Activated T-cell treated with anti-CD3 and anti-CD28 coated beads, Interleukin-2, amount 50 U/mL, for 4 hours (primary cell): Measurements from ENCODE around the gene GPS2. TPM values are rescaled to one million over a fixed set of nuclear protein-coding genes. Genes with fewer than 3 reads are reported as not detected.
"Not testable (repeated sequence)": the region's sequence is repeated elsewhere in the genome, so short reads cannot be mapped to it uniquely, and the experiment has no call there.

ENCODE experiments used
- ATAC-seq, 2 donors: fragments of 200-7000 bp; cut with Tn5 transposase; one replicate each; pipeline ENCODE4 v1.10.0; 2021
- DNase-seq: peaks from one replicate; pipeline ENCODE4 v3.0.0-alpha.2; 2020
- H3K27me3 Mint-ChIP-seq: one replicate; pipeline ENCODE4 v1.8.0; 2021; ENCODE audit warnings: low read depth, mixed read lengths
- H3K36me3 Mint-ChIP-seq: one replicate; pipeline ENCODE4 v1.8.0; 2022; ENCODE audit warnings: mixed read lengths; ENCODE audit not compliant: insufficient read depth
- H3K4me1 Mint-ChIP-seq: one replicate; pipeline ENCODE4 v1.8.0; 2021; ENCODE audit warnings: low read depth, mixed read lengths
- H3K4me3 Mint-ChIP-seq: one replicate; pipeline ENCODE4 v1.8.0; 2021; ENCODE audit warnings: mild to moderate bottlenecking, moderate library complexity, mixed read lengths
- H3K9me3 Mint-ChIP-seq: one replicate; pipeline ENCODE4 v1.8.0; 2021; ENCODE audit warnings: mixed read lengths
- total RNA-seq, 3 donors: library from RNA; stranded (reverse); gene quantifications; one replicate each; pipeline ENCODE4 v1.2.1, GENCODE V29; 2021

GPS2 gene
- total RNA-seq, 3 donors from 2014 or later = 80.6 to 92.8 (median 87.1) TPM

DNA sequence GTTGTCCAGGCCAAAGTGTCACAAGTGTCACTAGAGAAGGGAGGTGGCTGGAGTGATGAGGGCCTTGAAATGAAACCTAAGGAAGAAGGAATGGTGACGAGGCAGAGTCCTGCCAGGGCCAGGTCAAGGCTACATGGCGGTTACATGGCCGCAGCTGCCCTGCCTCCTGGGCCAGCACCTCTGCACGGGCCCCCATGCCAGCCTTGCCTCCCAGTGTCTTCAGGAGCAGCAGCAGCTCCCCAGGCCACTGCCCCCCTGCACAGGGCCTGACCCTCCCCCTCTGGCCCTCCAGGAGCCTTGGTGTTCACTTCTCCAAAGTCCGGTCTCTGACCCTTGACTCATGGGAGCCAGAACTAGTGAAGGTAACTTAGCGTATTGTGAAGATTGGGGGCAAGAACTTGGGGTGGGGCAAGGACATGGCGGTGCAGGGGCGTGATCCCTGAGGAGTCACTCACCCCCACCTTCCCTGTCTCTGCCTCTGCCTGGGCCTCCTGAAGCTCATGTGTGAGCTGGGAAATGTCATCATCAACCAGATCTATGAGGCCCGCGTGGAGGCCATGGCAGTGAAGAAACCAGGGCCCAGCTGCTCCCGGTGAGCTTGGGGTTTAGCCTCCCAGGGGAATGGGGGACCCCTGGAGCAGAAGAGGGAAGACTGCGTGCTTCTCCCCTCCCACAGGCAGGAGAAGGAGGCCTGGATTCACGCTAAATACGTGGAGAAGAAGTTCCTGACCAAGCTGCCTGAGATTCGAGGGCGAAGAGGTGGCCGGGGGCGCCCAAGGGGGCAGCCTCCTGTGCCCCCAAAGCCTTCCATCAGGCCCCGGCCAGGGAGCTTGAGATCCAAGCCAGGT lies 32.7 kb upstream of the GPS2 start:
- Mint-ChIP-seq H3K36me3 (peaks cover 16% of the 10 kb centered on the region), H3K4me1 (peaks cover 17% of the 10 kb centered on the region), H3K4me3 (no peak overlapping the region), H3K27me3 (no peaks in the 10 kb centered on the region), H3K9me3 (no peaks in the 10 kb centered on the region)
- DNase-seq (no peak), ATAC-seq (no peak)

DNA sequence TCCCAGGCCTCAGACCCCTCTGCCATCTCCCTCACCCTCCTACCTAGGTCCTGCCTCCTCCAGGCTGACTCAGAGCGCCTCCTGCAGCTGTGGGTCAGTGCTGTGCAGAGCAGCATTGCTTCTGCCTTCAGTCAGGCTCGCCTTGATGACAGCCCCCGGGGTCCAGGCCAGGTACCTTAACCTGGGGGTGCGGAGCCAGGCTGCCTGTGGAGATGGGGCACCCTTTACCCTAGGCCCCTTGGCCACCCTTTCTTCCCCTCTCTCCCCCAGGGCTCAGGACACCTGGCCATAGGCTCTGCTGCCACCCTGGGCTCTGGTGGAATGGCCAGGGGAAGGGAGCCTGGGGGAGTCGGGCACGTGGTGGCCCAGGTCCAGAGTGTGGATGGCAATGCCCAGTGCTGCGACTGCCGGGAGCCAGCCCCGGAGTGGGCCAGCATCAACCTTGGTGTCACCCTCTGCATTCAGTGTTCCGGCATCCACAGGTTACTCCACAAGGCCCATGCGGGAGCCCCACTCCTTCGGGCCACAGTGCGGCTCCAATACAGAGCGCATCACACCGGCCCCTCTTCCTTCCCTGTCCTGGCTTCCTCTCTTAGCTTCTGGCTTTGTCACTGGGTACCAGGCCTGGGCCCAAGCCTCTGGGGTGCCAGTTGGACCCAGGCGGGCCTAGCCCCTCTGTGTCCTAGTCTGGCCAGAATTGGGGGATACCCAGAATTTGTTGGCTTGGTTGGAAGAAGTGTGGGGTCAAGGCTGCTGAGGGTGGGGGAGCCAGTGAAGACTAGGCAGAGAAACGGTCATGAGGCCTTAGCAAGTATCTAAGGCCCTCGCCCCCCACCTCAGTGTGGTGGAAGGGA lies 31.8 kb upstream of the GPS2 start:
- Mint-ChIP-seq H3K9me3 (no peaks in the 10 kb centered on the region), H3K4me1 (peaks cover 11% of the 10 kb centered on the region), H3K27me3 (no peaks in the 10 kb centered on the region), H3K4me3 (no peak overlapping the region), H3K36me3 (peaks cover 16% of the 10 kb centered on the region)
- ATAC-seq = no peak
- no peak for DNase-seq

DNA sequence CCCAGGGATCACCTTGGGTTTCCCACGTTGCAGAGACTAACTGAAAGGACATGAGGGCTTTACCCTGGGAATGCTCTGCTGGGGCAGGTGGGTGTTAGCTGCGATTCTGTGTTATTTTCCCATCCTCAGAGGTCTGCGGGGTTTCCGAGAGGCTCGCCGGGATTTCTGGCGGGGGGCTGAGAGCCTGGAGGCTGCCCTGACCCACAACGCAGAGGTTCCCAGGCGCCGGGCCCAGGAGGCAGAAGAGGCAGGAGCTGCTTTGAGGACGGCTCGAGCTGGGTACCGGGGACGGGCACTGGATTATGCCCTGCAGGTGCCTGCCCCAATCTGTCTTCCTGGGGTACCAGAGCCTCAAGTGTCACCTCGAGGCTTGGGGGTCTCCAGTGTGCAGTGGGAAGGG lies 28.1 kb upstream of the GPS2 start:
- Mint-ChIP-seq H3K9me3 (no peaks in the 10 kb centered on the region), H3K4me1 (peaks cover 13% of the 10 kb centered on the region), H3K4me3 (no peak overlapping the region), H3K36me3 (peaks cover 20% of the 10 kb centered on the region), H3K27me3 (no peaks in the 10 kb centered on the region)
- DNase-seq = no peak
- ATAC-seq = no peak

DNA sequence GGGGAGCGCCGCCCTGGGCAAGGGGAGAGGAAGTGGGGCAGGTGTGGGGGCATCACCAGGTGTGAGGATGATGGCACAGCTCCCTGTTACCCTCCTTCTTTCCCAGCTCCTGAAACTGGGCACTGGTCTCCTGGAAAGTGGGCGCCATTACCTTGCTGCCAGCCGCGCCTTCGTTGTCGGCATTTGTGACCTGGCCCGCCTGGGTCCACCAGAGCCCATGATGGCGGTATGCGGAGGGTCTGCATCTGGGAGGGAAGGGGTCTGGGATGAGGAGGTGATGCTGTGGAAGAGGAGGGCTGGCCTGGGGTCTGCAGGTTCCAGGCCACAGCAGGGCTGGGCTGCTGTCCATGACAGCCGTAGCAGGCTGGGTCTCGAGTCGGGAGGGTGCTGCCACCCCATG lies 26.7 kb upstream of the GPS2 start:
- no peak overlapping the region for H3K4me3 Mint-ChIP-seq
- peaks cover 15% of the 10 kb centered on the region for H3K36me3 Mint-ChIP-seq
- ATAC-seq (no peak), DNase-seq (no peak)
- H3K4me1 Mint-ChIP-seq = peaks cover 25% of the 10 kb centered on the region
- no peaks in the 10 kb centered on the region for H3K9me3 Mint-ChIP-seq
- H3K27me3 Mint-ChIP-seq = no peaks in the 10 kb centered on the region

DNA sequence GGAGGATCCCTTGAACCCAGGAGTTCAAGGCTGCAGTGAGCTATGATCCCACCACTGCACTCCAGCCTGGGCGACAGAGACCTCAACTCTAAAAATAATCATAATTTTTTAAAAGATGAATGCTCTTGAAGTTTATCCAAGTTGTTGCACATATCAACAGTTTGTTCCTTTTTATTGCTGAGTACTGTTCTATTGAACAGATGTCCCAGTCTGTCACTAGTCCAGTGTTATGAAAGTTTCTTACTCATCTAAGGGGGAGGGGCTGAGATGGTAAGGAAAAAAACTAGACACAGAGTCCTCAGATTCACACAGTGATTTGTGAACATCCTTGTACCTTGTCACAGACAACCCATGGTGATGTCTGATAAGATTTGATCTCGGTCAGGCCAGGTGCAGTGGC lies 25.0 kb upstream of the GPS2 start:
- Mint-ChIP-seq H3K4me1 (peaks cover 36% of the 10 kb centered on the region), H3K27me3 (no peaks in the 10 kb centered on the region), H3K4me3 (no peak overlapping the region), H3K36me3 (peaks cover 15% of the 10 kb centered on the region), H3K9me3 (no peaks in the 10 kb centered on the region)
- DNase-seq (no peak), ATAC-seq (no peak)

DNA sequence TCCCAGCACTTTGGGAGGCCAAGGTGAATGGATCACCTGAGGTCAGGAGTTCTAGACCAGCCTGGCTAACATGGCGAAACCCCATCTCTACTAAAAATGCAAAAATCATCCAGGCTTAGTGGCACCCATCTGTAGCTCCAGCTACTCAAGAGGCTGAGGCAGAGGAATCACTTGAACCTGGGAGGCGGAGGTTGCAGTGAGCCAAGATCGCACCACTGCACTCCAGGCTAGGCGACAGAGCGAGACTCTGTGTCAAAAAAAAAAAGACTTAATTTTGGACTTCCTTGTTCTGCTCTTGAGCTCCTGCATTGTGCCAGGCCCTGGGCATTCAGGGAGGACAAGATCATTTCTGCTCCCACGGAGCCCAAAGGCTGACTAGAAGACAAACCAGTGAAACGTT lies 22.4 kb upstream of the GPS2 start:
- H3K9me3 Mint-ChIP-seq, DNase-seq: not testable (repeated sequence)
- H3K4me1 Mint-ChIP-seq = peaks cover 48% of the 10 kb centered on the region

DNA sequence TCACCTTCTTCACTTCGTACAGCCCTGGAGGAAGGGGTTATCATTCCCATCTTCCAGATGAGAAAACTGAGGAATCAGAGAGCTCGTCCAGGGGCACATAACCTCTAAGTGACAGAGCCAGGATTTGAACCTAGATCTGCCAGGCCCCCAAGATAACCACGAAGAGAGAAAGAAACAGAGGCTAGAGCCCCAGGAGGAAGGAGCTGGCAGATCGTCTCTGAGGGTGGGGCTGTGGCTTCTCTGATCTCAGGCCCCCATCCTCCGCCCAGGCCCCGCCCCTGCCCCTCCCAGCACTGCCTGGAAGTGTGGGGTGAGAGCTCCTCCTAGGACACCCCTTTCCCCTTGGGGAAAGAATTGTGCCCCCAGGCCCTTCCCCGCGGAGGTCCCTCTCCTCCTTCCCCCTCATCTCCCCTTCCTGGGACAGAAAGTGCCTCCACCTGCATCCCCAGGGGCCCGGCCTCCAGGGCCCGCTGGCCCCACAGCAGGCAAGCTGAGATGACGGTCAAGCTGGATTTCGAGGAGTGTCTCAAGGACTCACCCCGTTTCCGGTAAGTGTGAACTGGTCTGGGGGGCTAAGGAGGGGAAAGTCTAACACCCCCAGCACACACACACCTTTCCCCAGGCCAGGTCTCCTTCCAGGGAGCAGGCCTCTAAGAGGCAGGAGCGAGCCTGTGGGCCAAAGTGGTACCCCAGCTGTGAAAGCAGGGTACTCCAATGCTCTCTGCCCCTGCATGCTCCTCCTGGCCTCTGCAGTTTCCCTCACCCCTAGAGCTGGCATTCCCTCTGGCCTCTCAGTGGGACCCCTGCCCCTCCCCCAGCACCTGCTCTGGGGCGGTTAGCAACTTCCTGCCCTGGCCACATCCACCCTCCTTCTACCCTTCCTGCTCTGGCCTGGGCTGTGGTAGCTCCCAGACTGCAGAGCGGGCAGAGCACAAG lies 21.3 kb upstream of the GPS2 start, which contains the start of gene ACAP1:
ACAP1 (plus strand) TSS at position 290 of the 936 bp plus-strand sequence; CDS start at position 496, 206 bp downstream.
- Mint-ChIP-seq H3K27me3 (no peaks in the 10 kb centered on the region), H3K36me3 (peaks cover 9% of the 10 kb centered on the region), H3K4me3 (peak within 1 kb of the TSS; percentile 89), H3K9me3 (no peaks in the 10 kb centered on the region), H3K4me1 (peaks cover 53% of the 10 kb centered on the region)
- peak; percentile 81 for DNase-seq
- peak; percentile 96 for ATAC-seq

More for the DNA sequence above, 22.4 kb upstream of the GPS2 start:
- ATAC-seq, H3K27me3 Mint-ChIP-seq, H3K36me3 Mint-ChIP-seq: not testable (repeated sequence)
- peak overlapping the region; percentile 89 for H3K4me3 Mint-ChIP-seq

DNA sequence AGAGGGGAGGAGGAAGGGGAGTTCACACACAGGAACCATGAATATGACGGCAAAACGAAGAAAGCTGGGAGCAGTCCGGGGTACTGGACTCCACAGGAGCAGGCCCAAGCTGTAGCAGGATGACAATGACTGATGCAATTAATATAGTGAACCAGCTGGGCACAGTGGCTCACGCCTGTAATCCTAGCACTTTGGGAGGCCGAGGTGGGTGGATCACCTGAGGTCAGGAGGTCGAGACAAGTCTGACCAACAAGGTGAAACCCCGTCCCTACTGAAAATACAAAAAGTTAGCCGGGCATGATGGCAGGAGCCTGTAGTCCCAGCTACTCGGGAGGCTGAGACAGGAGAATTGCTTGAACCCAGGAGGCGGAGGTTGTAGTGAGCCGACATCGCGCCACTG lies 20.6 kb upstream of the GPS2 start:
- not testable (repeated sequence) for H3K36me3 Mint-ChIP-seq, H3K27me3 Mint-ChIP-seq, DNase-seq, H3K9me3 Mint-ChIP-seq, ATAC-seq
- Mint-ChIP-seq H3K4me1 (peaks cover 54% of the 10 kb centered on the region), H3K4me3 (peak overlapping the region; percentile 89)

DNA sequence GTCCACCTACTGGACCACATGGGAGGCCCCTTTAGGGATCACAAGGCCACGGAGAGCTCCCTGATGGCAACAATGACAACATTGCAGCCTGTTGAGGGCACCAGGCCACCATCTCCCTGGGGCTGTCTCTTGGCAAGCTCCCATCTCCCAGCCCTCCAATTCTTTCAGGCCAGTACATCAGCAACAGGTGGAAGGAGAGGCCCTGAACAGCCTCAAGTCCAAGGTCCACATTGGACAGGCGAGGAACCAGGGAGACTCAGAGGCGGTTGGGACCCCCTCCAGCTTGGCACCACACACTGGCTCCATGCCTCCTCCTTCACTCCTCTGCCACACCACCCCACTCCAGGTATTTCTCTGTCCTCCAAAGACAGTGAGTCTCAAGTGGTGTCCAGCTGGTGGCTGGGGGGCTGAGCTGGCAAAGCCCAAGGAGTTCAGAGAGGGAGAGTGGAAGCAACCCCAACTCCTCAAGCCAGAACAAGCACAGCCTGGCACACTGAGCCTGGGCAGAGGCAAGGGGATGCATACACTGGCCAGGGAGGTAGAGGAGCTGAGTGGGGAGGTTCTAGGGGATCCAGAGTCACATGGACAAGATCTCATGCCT lies 19.9 kb upstream of the GPS2 start:
- no peak for ATAC-seq
- H3K9me3 Mint-ChIP-seq = no peaks in the 10 kb centered on the region
- peak overlapping the region; percentile 89 for H3K4me3 Mint-ChIP-seq
- DNase-seq = no peak
- H3K36me3 Mint-ChIP-seq = peaks cover 5% of the 10 kb centered on the region
- peaks cover 55% of the 10 kb centered on the region for H3K4me1 Mint-ChIP-seq
- no peaks in the 10 kb centered on the region for H3K27me3 Mint-ChIP-seq

DNA sequence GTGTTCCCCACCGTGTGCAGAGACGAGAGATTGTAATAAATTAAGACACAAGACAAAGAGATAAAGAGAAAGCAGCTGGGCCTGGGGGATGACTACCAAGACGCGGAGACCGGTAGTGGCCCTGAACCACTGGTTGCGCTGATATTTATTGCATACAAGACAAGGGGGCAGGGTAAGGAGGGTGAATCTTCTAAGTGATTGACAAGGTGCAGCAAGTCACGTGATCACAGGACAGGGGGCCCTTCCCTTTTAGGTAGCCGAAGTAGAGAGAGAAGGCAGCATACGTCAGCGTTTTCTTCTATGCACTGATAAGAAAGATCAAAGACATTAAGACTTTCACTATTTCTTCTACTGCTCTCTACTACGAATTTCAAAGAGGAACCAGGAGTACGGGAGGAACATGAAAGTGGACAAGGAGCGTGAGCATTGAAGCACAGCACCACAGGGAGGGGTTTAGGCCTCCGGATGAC lies 17.5 kb upstream of the GPS2 start:
- not testable (repeated sequence) for ATAC-seq, H3K27me3 Mint-ChIP-seq, DNase-seq, H3K36me3 Mint-ChIP-seq, H3K9me3 Mint-ChIP-seq
- H3K4me3 Mint-ChIP-seq = peak overlapping the region; percentile 45
- H3K4me1 Mint-ChIP-seq = peaks cover 62% of the 10 kb centered on the region

DNA sequence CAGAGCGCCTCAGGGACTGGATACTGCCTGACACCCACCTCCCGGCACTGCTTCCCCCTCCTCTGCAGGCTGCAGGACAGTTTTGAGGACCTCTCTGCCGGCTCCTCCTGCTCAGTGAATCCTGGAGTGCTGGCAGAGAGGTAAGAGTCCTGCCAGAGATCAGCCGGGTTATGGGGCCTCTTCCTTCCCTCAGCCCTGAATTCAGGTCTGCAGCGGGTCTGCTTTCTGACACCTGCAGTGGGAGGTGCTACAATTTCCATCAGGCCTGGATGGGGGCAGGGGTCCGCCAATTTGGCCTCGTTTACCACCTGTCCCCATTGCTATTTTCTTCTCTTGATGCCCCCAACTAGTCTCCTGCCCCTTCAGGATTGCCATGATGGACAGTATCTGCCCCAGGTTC lies 17.0 kb upstream of the GPS2 start:
- H3K36me3 Mint-ChIP-seq = no peaks in the 10 kb centered on the region
- H3K9me3 Mint-ChIP-seq = no peaks in the 10 kb centered on the region
- ATAC-seq (no peak), DNase-seq (no peak)
- no peaks in the 10 kb centered on the region for H3K27me3 Mint-ChIP-seq
- no peak overlapping the region for H3K4me3 Mint-ChIP-seq
- H3K4me1 Mint-ChIP-seq = peaks cover 58% of the 10 kb centered on the region

DNA sequence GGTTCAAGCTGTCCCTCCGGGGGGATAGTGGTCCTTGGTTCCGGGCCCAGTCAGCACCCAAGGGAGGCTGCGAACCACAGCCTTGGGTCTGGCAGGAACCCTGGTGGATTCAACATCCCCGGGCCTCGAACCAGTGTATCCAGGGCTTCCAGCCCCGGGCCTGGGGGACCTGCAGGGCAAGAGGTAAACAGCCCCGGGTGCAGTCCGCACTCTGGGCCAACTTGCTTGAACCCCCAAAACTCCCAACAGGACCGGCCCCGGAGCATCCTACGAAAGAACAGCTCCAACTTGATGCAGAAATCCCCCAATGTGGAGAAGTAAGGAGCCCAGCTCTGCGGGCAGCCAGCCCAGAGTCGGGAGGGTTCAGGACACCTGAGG lies 15.5 kb upstream of the GPS2 start:
- peak overlapping the region; percentile 38 for H3K4me3 Mint-ChIP-seq
- no peaks in the 10 kb centered on the region for H3K36me3 Mint-ChIP-seq
- peaks cover 49% of the 10 kb centered on the region for H3K4me1 Mint-ChIP-seq
- no peak for ATAC-seq
- H3K9me3 Mint-ChIP-seq = no peaks in the 10 kb centered on the region
- no peaks in the 10 kb centered on the region for H3K27me3 Mint-ChIP-seq
- DNase-seq = no peak

DNA sequence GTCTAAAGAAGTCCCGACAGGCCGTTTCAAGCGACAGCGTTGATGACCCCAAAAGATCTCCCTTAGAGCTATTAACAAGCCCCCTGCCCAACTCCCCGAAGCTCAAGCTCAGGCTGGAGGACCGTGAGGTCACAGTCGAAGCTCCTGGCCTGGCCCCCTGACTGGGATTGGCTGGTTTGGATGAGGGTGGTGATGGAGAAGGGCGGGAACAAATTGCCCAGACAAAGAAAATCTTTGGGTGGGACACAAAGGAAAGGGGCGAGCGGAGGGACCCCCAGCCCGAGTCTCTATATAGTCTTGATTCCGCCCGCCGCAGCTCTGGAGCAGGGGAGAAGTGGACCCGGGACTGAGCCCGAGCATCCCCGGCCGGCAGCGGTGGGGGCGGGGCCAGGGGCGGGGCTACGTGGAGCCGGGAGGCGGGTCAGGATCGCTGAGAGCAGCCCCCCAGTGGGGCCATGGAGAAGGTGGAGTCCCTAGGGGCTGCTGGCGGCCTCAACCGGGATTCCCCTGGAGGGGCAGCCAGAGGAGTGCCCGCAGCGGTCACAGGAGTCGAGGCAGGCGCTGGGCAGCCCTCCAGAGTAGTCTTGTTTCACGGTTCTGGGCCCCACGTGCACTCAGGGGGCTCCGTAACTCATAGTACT lies 15.0 kb upstream of the GPS2 start:
- H3K9me3 Mint-ChIP-seq = no peaks in the 10 kb centered on the region
- H3K4me3 Mint-ChIP-seq = peak overlapping the region; percentile 98
- H3K27me3 Mint-ChIP-seq = no peaks in the 10 kb centered on the region
- DNase-seq = peak; percentile 70
- peaks cover 44% of the 10 kb centered on the region for H3K4me1 Mint-ChIP-seq
- ATAC-seq = peak; percentile 76 to 77
- H3K36me3 Mint-ChIP-seq = no peaks in the 10 kb centered on the region
